B cell (primary cell): ENCODE data around the gene PTPN6. TPM values are rescaled to one million over a fixed set of nuclear protein-coding genes. Genes with fewer than 3 reads are reported as not detected.

ENCODE experiments used
- ATAC-seq: fragments of 200-7000 bp; cut with Tn5 transposase; one replicate; pipeline ENCODE4 v1.10.0; 2021; ENCODE audit warnings: low read depth, mild to moderate bottlenecking, moderate number of reproducible peaks, moderate library complexity
- CTCF ChIA-PET: fragments of 350-600 bp; sonication (Branson Sonifier 250); formaldehyde crosslinking; loops from one replicate; lab custom pipeline; 2021; ENCODE audit warnings: antibody characterized with exemption, inconsistent platforms; lab: Charles Lee
- POLR2A ChIA-PET: fragments of 350-600 bp; sonication (Branson Sonifier 250); formaldehyde crosslinking; loops from one replicate; lab custom pipeline; 2021; ENCODE audit warnings: antibody characterized with exemption; lab: Charles Lee
- DNase-seq: peaks from one replicate; pipeline ENCODE4 v3.0.0; 2013
- H2AFZ ChIP-seq: 2 replicates; pipeline ENCODE4 v1.6.1; 2012; ENCODE audit warnings: mild to moderate bottlenecking, low read depth, low read length; ENCODE audit not compliant: insufficient read depth, poor library complexity, severe bottlenecking
- H3K27ac ChIP-seq, 2 donors: 1 replicate in 1 of 2; 2 replicates in 1 of 2; pipeline ENCODE4 v1.5.1; 2012 to 2013; ENCODE audit warnings: low read length in 2 of 2, mild to moderate bottlenecking in 2 of 2, moderate library complexity in 1 of 2
- H3K27me3 ChIP-seq, 4 experiments: fragments of 200-600 bp in 1 of 4; sonication (generic) in 1 of 4; replicated peaks in 1 of 4; 1 replicate in 2 of 4; 2 replicates in 2 of 4; pipeline versions ENCODE4 v1.6.1 to v1.7.0; 2013 to 2016; ENCODE audit warnings: low read length in 3 of 4, mild to moderate bottlenecking in 2 of 4, mixed read lengths in 1 of 4, moderate library complexity in 1 of 4; ENCODE audit not compliant: insufficient read depth in 4 of 4, control insufficient read depth in 3 of 4; ENCODE audit errors: control extremely low read depth in 1 of 4
- H3K36me3 ChIP-seq, 2 experiments: replicated peaks in 1 of 2; 1 replicate in 1 of 2; 2 replicates in 1 of 2; pipeline versions ENCODE4 v1.6.1 to v1.7.1; 2013; ENCODE audit warnings: low read length in 1 of 2; ENCODE audit not compliant: insufficient read depth in 2 of 2, control insufficient read depth in 1 of 2; ENCODE audit errors: control extremely low read depth in 1 of 2, extremely low read depth in 1 of 2
- H3K4me1 ChIP-seq, 2 donors: fragments of 200-600 bp in 1 of 2; sonication (generic) in 1 of 2; 1 replicate in 1 of 2; 2 replicates in 1 of 2; pipeline versions ENCODE4 v1.5.1 to v1.6.1; 2013 to 2017; ENCODE audit warnings: low read length in 2 of 2; ENCODE audit not compliant: control insufficient read depth in 2 of 2, insufficient read depth in 2 of 2
- H3K4me2 ChIP-seq: replicated peaks from 2 replicates; pipeline ENCODE3; 2012; ENCODE audit warnings: mild to moderate bottlenecking, low read depth, low read length; ENCODE audit not compliant: poor library complexity, severe bottlenecking
- H3K4me3 ChIP-seq, 5 experiments: fragments of 200-600 bp in 1 of 5; sonication (generic) in 1 of 5; 1 replicate in 3 of 5; 2 replicates in 2 of 5; pipeline versions ENCODE4 v1.5.1 to v1.7.0; 2011 to 2016; ENCODE audit warnings: low read length in 4 of 5, mild to moderate bottlenecking in 4 of 5, low read depth in 2 of 5, control low read depth in 1 of 5, moderate library complexity in 1 of 5; ENCODE audit not compliant: insufficient read depth in 1 of 5; ENCODE audit errors: control extremely low read depth in 1 of 5, extremely low read depth in 1 of 5
- H3K79me2 ChIP-seq: fragments of 200-600 bp; sonication (generic); one replicate; pipeline ENCODE4 v1.6.0; 2016; ENCODE audit warnings: low read length; ENCODE audit not compliant: control insufficient read depth, insufficient read depth
- H3K9ac ChIP-seq: fragments of 200-600 bp; sonication (generic); 2 replicates; pipeline ENCODE4 v1.6.1; 2017; ENCODE audit warnings: mild to moderate bottlenecking, low read length, moderate library complexity
- H3K9me3 ChIP-seq, 3 donors: one replicate each; pipeline versions ENCODE4 v1.6.1 to v1.7.1; 2013; ENCODE audit warnings: low read length in 2 of 3; ENCODE audit not compliant: control insufficient read depth in 2 of 3, insufficient read depth in 1 of 3; ENCODE audit errors: control extremely low read depth in 1 of 3
- H4K20me1 ChIP-seq: 2 replicates; pipeline ENCODE4 v1.6.0; 2012; ENCODE audit warnings: mild to moderate bottlenecking, low read length; ENCODE audit not compliant: insufficient read depth, control insufficient read depth, poor library complexity, severe bottlenecking
- H3K27ac Mint-ChIP-seq: one replicate; pipeline ENCODE4 v1.8.0; 2021; ENCODE audit warnings: mixed read lengths
- H3K27me3 Mint-ChIP-seq: one replicate; pipeline ENCODE4 v1.8.0; 2021; ENCODE audit warnings: mixed read lengths
- H3K4me1 Mint-ChIP-seq: one replicate; pipeline ENCODE4 v1.8.0; 2021; ENCODE audit warnings: mixed read lengths
- H3K4me3 Mint-ChIP-seq: one replicate; pipeline ENCODE4 v1.8.0; 2021; ENCODE audit warnings: mixed read lengths
- H3K9me3 Mint-ChIP-seq: one replicate; pipeline ENCODE4 v1.8.0; 2022; ENCODE audit warnings: mixed read lengths; ENCODE audit not compliant: insufficient read depth
- EZH2 ChIP-seq: IDR thresholded peaks from 2 replicates; pipeline ENCODE4 v1.6.1; 2012; ENCODE audit warnings: borderline replicate concordance, low read depth, mild to moderate bottlenecking, moderate library complexity, low read length; ENCODE audit not compliant: insufficient read depth, poor library complexity, severe bottlenecking
- WGBS: methylation state at CpG from one replicate; pipeline ENCODE4 v1.1.5; 2013; ENCODE audit warnings: missing lambda C conversion rate; ENCODE audit not compliant: insufficient coverage; 5-methylcytosine and 5-hydroxymethylcytosine counted together
- intact Hi-C: fragments of 100-400 bp; cut with micrococcal nuclease; formaldehyde crosslinking; loops from one replicate; pipeline ENCODE4 v1.10.0; 2022
- polyA plus RNA-seq: library from polyadenylated mRNA; depleted of rRNA; stranded (reverse); fragments of >200 nt; gene quantifications from 2 replicates; pipeline ENCODE4 v1.2.3, GENCODE V29; 2012
- total RNA-seq, 2 donors: library from RNA; stranded (reverse); fragments of 120-200 nt in 1 of 2; gene quantifications; 1 replicate in 1 of 2; 2 replicates in 1 of 2; pipeline versions ENCODE4 v1.2.3 to v1.2.4, GENCODE V29; 2013 to 2022
- TF ChIP-seq, protein P1 (sequence below): fragments of 200-600 bp; IDR thresholded peaks from one replicate; pipeline ENCODE4 v1.8.0; 2022; ENCODE audit warnings: antibody characterized with exemption, mild to moderate bottlenecking

The PTPN6 gene
- total and polyA plus RNA-seq, 2 donors (not counting 1 experiment from before 2014, with no cell fraction given): 312 to 874 TPM

DNA sequence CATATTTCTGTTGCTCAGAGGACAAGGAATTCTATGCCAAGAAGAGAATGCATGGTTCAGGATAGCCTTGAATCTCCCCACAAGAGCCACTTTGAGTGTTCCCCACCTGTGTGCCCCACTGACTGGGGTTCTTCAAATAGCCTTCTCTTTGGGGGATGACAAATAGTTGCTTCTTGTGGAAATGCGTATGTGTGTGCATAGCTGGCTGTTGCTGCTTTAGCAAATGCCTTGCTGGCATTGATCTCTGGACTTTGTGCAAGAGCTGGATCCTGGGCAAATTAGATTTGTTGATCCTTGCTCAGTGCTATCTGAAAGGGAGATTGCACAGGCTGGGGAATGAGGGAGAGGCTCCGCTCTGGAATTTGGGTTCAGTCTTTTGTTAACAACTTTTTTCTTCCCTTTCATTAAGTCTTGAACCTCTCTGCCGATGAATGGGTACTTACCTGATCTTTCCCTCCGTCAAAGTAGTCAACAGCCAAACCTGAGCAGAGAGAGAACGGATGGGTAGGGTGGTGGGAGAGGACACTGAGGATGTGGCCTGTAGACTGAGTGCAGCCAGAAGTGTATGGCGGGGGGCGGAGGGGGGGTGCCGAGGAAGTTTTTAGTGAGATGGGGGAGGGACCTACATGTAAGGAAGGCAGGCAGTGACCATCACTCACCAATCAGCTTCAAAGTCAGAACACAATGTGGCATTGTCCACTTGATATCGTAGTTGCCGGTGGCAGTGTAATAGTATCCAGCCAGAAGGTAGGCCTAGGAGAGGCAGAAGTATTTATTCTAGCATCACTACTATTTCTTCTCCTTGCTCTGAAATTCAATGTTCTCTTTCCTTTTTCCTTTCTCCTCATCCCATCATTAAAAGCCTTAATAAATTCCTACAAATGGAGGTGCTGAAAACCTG lies 30.2 kb downstream of the PTPN6 start:
- H3K27me3 ChIP-seq: no peaks in the 10 kb centered on the region
- H3K4me1 ChIP-seq: no peaks in the 10 kb centered on the region
- intact Hi-C loops: no loop called here
- no peak for ATAC-seq
- ChIA-PET CTCF (interaction anchor here (1.0 kb wide), 1 partner anchor 18 kb away, joined by 3 read pairs; no protein-coding TSS in a partner anchor), POLR2A (no interaction called here)
- H3K79me2 ChIP-seq: peaks cover 5% of the 10 kb centered on the region
- no peak overlapping the region for H3K4me3 Mint-ChIP-seq
- H3K4me3 ChIP-seq: no peak overlapping the region
- H2AFZ ChIP-seq: no peak overlapping the region
- H3K9me3 ChIP-seq: no peaks in the 10 kb centered on the region
- H3K4me2 ChIP-seq: no peak overlapping the region
- H3K9ac ChIP-seq: no peak overlapping the region
- peaks cover 3% of the 10 kb centered on the region for H4K20me1 ChIP-seq
- H3K27me3 Mint-ChIP-seq: no peaks in the 10 kb centered on the region
- 96% methylated on average over 4 of the region's 10 CpGs for WGBS
- peaks cover 0 to 66% of the 10 kb centered on the region in 2 experiments for H3K36me3 ChIP-seq
- H3K27ac Mint-ChIP-seq: no peak overlapping the region
- no peak for TF ChIP-seq EZH2
- TF ChIP-seq, protein P1, sequence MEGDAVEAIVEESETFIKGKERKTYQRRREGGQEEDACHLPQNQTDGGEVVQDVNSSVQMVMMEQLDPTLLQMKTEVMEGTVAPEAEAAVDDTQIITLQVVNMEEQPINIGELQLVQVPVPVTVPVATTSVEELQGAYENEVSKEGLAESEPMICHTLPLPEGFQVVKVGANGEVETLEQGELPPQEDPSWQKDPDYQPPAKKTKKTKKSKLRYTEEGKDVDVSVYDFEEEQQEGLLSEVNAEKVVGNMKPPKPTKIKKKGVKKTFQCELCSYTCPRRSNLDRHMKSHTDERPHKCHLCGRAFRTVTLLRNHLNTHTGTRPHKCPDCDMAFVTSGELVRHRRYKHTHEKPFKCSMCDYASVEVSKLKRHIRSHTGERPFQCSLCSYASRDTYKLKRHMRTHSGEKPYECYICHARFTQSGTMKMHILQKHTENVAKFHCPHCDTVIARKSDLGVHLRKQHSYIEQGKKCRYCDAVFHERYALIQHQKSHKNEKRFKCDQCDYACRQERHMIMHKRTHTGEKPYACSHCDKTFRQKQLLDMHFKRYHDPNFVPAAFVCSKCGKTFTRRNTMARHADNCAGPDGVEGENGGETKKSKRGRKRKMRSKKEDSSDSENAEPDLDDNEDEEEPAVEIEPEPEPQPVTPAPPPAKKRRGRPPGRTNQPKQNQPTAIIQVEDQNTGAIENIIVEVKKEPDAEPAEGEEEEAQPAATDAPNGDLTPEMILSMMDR: no peak
- no peaks in the 10 kb centered on the region for H3K9me3 Mint-ChIP-seq
- no peak overlapping the region for H3K27ac ChIP-seq
- H3K4me1 Mint-ChIP-seq: no peaks in the 10 kb centered on the region
- DNase-seq: no peak

DNA sequence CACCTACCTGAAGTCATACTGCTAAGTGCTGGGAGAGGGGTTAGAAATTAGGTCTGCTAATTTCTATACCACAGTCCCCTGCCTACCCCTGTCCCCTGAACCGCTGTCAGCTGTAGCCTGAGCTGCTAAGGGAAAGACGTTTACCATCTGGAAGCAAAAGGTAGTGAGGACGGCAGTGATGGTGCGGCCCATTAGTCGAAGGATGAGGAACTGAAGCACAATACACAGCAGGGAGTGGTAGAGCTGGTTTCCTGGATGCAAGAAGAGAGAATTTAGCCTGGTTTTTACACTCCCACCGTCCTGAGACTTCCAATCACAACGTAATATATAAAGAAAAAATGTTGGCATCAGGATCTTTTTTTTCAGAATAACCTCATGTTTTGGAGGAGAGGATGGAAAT lies 31.4 kb downstream of the PTPN6 start:
- intact Hi-C loops: no loop called here
- no peak overlapping the region for H3K27ac Mint-ChIP-seq
- CTCF ChIA-PET: interaction anchor here (1.0 kb wide), 1 partner anchor 17 kb away, joined by 3 read pairs; no protein-coding TSS in a partner anchor

More for the DNA sequence above, 31.4 kb downstream of the PTPN6 start:
- Mint-ChIP-seq H3K27me3 (no peaks in the 10 kb centered on the region), H3K4me1 (no peaks in the 10 kb centered on the region), H3K9me3 (no peaks in the 10 kb centered on the region), H3K4me3 (no peak overlapping the region)
- no peak for DNase-seq
- no peak overlapping the region for H3K9ac ChIP-seq
- H3K27ac ChIP-seq: no peak overlapping the region
- TF ChIP-seq EZH2: no peak
- TF ChIP-seq, protein P1: no peak
- 95% methylated on average over 4 of the region's 7 CpGs for WGBS
- H2AFZ ChIP-seq: no peak overlapping the region
- no peaks in the 10 kb centered on the region for H4K20me1 ChIP-seq
- ATAC-seq: no peak
- peaks cover 0 to 55% of the 10 kb centered on the region in 2 experiments for H3K36me3 ChIP-seq
- H3K4me2 ChIP-seq: no peak overlapping the region
- POLR2A ChIA-PET: no interaction called here
- no peaks in the 10 kb centered on the region for H3K9me3 ChIP-seq
- H3K4me3 ChIP-seq: no peak overlapping the region
- no peaks in the 10 kb centered on the region for H3K27me3 ChIP-seq
- no peaks in the 10 kb centered on the region for H3K4me1 ChIP-seq
- H3K79me2 ChIP-seq: peaks cover 5% of the 10 kb centered on the region
